Mucosa of descending colon (tissue), 3 donors: ENCODE measurements around the gene HIPK2. TPM values are rescaled to one million over a fixed set of nuclear protein-coding genes. Genes with fewer than 3 reads are reported as not detected.

Experiments
- ATAC-seq: fragments of 200-7000 bp; cut with Tn5 transposase; one replicate; pipeline ENCODE4 v1.9.1; 2020; ENCODE audit warnings: mild to moderate bottlenecking, moderate library complexity
- DNase-seq, 3 donors: peaks; one replicate each; pipeline ENCODE4 v3.0.0-alpha.2; 2020
- H3K36me3 ChIP-seq: fragments of 200-600 bp; one replicate; pipeline ENCODE4 v1.8.0; 2021; ENCODE audit warnings: low read depth, mild to moderate bottlenecking
- H3K4me1 ChIP-seq: fragments of 200-600 bp; one replicate; pipeline ENCODE4 v1.8.0; 2021; ENCODE audit warnings: low read depth, mild to moderate bottlenecking
- H3K4me3 ChIP-seq: fragments of 200-600 bp; one replicate; pipeline ENCODE4 v1.8.0; 2021; ENCODE audit warnings: mild to moderate bottlenecking
- H3K9me3 ChIP-seq: fragments of 200-600 bp; one replicate; pipeline ENCODE4 v1.8.0; 2021; ENCODE audit warnings: mild to moderate bottlenecking
- CTCF ChIP-seq: fragments of 200-600 bp; IDR thresholded peaks from one replicate; pipeline ENCODE4 v1.8.0; 2022; ENCODE audit warnings: antibody characterized with exemption, mild to moderate bottlenecking
- intact Hi-C, 2 donors: fragments of 100-400 bp; cut with DNase I in 1 of 2; cut with micrococcal nuclease in 1 of 2; formaldehyde crosslinking; loops; one replicate each; pipeline versions ENCODE4 v1.11.0 to v1.11.1; 2022; cut with DNase I, micrococcal nuclease
- total RNA-seq, 3 donors: library from RNA; stranded (reverse); fragmentation: NEBNext Ultra II Directional in 2 of 3; extraction: Animal tissue kit (Norgen Biotek cat#: 25700) in 2 of 3; gene quantifications; one replicate each; pipeline versions ENCODE4 v1.2.1 to v1.2.4, GENCODE V29; 2021 to 2023
- donor health status: DM: no; HTN: no; CAD: no; lungs with moderate emphysema.
- donor health status: DM: no; HTN: no; CAD: no.
- donor health status: DM: no; HTN: yes; CAD: no.

Gene HIPK2
- total RNA-seq, 3 donors from 2014 or later: 29.9 to 63.6 (median 39.9) TPM

- TF ChIP-seq CTCF: no peak
- Histone ChIP-seq H3K36me3 (no peaks in the 10 kb centered on the region), H3K4me1 (peaks cover 56% of the 10 kb centered on the region), H3K9me3 (no peaks in the 10 kb centered on the region), H3K4me3 (no peak overlapping the region)
- ATAC-seq (no peak), DNase-seq (no peak)
- intact Hi-C loops: no loop called here
These were observed 35.9 kb downstream of the HIPK2 start for GRCh38 chr7:139741789-139742344.

GRCh38 chr7:139741239-139741638 lies 36.6 kb downstream of the HIPK2 start:
- Histone ChIP-seq H3K36me3 (no peaks in the 10 kb centered on the region), H3K9me3 (no peaks in the 10 kb centered on the region), H3K4me1 (peaks cover 56% of the 10 kb centered on the region), H3K4me3 (no peak overlapping the region)
- no peak for DNase-seq
- ATAC-seq: no peak
- intact Hi-C loops: no loop called here
- no peak for TF ChIP-seq CTCF

GRCh38 chr7:139739863-139740597 lies 37.8 kb downstream of the HIPK2 start:
- intact Hi-C loops: no loop called here
- H3K36me3 ChIP-seq: no peaks in the 10 kb centered on the region
- peaks cover 50% of the 10 kb centered on the region for H3K4me1 ChIP-seq
- H3K9me3 ChIP-seq: no peaks in the 10 kb centered on the region
- H3K4me3 ChIP-seq: no peak overlapping the region
- DNase-seq (peak; percentile 49 to 56 (median 51)), ATAC-seq (peak; percentile 57)
- no peak for TF ChIP-seq CTCF

- peaks cover 48% of the 10 kb centered on the region for H3K4me1 ChIP-seq
- intact Hi-C loops: no loop called here
- ATAC-seq: no peak
These were observed 39.0 kb downstream of the HIPK2 start for GRCh38 chr7:139738772-139739171.

GRCh38 chr7:139738101-139738489 lies 39.7 kb downstream of the HIPK2 start:
- Histone ChIP-seq H3K4me1 (peaks cover 42% of the 10 kb centered on the region), H3K9me3 (no peaks in the 10 kb centered on the region), H3K4me3 (no peak overlapping the region), H3K36me3 (no peaks in the 10 kb centered on the region)
- peak; percentile 14 for ATAC-seq
- DNase-seq: no peak
- TF ChIP-seq CTCF: no peak
- intact Hi-C loops: no loop called here

More at GRCh38 chr7:139738772-139739171, 39.0 kb downstream of the HIPK2 start:
- H3K36me3 ChIP-seq: no peaks in the 10 kb centered on the region
- no peak for TF ChIP-seq CTCF
- DNase-seq: no peak
- no peak overlapping the region for H3K4me3 ChIP-seq
- H3K9me3 ChIP-seq: no peaks in the 10 kb centered on the region
